Heart left ventricle (tissue), 13 donors: ENCODE results near the gene PPT1.

ENCODE experiments used
- POLR2A ChIP-seq, 2 donors: fragments of 450-650 bp; IDR thresholded peaks; one replicate each; pipeline ENCODE4 v1.6.1; 2017; ENCODE audit warnings: antibody characterized with exemption in 2 of 2, mild to moderate bottlenecking in 2 of 2, moderate library complexity in 2 of 2
- TF ChIP-seq, protein P1 (sequence below), 12 donors: fragments of 200-600 bp; sonication (generic) in 4 of 12; IDR thresholded peaks; one replicate each; pipeline versions ENCODE4 v1.5.0 to v1.8.0; 2018 to 2022; ENCODE audit warnings: antibody characterized with exemption in 12 of 12, mild to moderate bottlenecking in 5 of 12
- donor health status: ischemic (EF 13 %, LVEDD 7.1; RV severe dilation, severe dysfunction).
- donor health status: DM: no; HTN: yes; CAD: no.
- donor health status: DM: no; HTN: no; CAD: no.
- donor health status: ischemic (EF 25% LVEDD 6.9; RV normal size, moderate dysfunction).
- donor health status: ischemic (EF 25% LVEDD 5.7; RV mildly dilated, moderate dysfunction).
- donor health status: ischemic (EF 35%, LVEDD 5.7; RV mildly dilated, moderate dysfunction).
- donor health status: nonischemic (EF 11% LVEDD 7.7; RV severe dilation, severe dysfunction).
- donor health status: DM: yes; HTN: yes; CAD: no.
- donor health status: PGD.
- donor health status: ischemic (EF 29% LVEDD 5.4; RV normal size, mild dysfunction).
- donor health status: nonischemic (EF 23%, LVEDD 6.1; RV moderate dilation, normal function).

GRCh38 chr1:40075266-40075665 is 21.8 kb downstream of the PPT1 start:
- TF ChIP-seq, protein P1, sequence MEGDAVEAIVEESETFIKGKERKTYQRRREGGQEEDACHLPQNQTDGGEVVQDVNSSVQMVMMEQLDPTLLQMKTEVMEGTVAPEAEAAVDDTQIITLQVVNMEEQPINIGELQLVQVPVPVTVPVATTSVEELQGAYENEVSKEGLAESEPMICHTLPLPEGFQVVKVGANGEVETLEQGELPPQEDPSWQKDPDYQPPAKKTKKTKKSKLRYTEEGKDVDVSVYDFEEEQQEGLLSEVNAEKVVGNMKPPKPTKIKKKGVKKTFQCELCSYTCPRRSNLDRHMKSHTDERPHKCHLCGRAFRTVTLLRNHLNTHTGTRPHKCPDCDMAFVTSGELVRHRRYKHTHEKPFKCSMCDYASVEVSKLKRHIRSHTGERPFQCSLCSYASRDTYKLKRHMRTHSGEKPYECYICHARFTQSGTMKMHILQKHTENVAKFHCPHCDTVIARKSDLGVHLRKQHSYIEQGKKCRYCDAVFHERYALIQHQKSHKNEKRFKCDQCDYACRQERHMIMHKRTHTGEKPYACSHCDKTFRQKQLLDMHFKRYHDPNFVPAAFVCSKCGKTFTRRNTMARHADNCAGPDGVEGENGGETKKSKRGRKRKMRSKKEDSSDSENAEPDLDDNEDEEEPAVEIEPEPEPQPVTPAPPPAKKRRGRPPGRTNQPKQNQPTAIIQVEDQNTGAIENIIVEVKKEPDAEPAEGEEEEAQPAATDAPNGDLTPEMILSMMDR (IDR thresholded peaks at IDR 0.05), result no peak
- no peak for TF ChIP-seq POLR2A (IDR thresholded peaks at IDR 0.05)
